HG03575 (cell line): ENCODE results near the gene ZMPSTE24.

ENCODE experiments used
- ATAC-seq: cut with Tn5 transposase; IDR thresholded peaks from one replicate; pipeline ENCODE4 v1.9.1; 2021; ENCODE audit not compliant: unreplicated experiment, insufficient number of reproducible peaks, low FRiP score; ENCODE audit errors: extremely low read depth

The ZMPSTE24 gene

DNA sequence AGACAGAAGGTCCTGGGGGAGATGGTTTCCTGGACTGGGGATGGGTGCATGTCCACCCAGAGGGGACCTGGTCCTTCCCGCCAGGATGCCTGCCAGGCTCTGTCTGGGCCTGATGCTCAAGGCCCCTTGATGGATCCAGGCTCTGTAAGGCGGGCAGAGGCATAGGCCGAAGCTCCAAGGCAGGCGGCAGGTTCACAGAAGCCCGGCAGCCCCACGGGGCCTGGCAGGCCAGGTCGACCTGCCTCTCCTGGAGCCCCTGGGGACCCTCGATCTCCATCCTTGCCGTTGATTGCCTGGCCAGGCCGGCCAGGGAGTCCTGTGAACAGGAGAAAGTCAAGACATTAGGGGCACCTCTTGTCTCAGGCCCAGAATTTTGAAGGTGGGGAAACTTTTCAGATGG is 43.0 kb downstream of the ZMPSTE24 start:
- ATAC-seq, result no peak

DNA sequence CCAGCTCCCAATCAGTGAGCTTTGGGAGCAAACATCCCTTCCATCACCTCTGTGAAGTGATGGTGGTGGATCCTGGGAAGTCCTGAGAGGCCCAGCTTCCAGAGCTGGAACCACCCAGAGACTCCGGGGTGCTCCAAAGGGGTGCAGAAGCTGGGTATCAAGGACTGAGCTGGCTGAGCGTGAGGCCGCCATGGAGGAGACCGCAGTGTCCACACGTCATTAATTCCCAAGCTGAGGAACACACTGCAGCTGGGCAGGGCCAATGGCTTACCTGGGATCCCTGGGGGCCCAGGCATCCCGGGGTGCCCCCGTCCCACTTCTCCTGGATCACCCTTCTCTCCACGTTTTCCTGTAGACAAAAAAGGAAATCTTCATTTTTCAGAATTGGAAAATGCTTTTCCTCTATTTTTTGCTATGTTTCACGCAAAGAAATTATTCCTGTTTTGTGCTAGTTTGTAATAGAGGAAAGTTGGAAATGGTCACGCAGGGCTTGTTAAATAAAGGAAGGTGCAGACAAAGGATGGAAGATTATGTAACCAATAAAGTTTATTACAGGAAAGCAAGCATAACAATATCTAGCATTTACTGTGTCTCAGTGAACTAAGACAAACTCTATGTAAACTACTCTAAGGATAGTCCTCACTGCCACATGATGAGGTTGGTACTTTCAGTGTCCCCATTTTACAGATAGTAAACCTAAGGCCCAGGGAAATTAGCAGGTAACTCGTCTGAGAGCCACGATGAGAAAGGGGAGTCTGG is 43.7 kb downstream of the ZMPSTE24 start:
- ATAC-seq, result no peak

DNA sequence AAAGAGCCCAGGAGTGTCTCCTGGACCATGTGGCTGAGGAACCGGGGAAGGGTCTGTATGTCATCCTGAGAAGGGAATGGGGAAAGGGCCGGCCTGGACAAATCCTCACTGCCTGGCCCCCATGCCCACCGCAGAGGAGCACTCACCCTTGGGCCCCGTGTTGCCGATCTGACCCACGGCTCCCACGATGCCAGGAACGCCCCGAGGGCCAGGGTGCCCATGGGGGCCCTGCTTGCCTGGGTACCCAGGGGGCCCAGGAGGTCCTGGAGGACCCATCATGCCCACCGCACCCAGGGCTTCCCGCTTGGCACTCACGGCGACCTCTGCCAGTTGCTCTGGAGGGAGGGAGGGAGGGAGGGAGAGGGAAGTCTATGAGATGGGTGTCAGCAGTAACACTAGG is 44.4 kb downstream of the ZMPSTE24 start:
- ATAC-seq, result no peak

DNA sequence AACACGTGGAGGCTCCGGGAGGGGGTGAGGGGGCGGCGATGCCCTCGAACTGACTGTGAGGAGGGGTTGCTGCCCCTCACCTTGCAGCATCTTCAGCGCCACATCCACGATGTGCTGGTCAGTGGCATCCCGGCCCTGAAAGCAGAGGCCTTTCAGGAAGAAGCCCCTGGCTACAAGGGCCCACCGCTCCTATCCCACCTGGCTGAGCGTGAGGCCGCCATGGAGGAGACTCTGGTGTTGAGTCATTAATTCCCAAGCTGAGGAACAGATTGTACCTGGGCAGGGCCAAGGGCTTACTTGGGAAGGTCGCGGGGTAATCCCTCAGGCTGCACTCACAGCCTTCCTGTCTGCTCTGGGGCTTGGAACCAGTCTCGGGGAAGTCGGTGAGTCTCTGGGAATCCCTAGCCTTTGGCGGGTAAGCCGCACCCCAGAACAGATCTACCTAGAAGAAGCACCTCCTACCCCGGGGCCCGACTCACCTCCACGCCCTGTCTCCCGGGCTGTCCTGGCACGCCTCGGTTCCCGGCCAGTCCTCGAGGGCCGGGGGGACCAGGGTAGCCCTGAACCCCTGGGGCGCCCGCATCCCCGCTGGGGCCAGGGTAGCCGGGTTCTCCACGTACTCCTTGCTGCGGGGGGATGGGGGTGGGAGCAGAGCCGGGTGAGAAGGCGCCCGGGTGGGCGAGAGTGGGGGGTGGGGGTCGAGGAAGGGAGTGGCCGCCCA is 45.2 kb downstream of the ZMPSTE24 start:
- ATAC-seq, result no peak

DNA sequence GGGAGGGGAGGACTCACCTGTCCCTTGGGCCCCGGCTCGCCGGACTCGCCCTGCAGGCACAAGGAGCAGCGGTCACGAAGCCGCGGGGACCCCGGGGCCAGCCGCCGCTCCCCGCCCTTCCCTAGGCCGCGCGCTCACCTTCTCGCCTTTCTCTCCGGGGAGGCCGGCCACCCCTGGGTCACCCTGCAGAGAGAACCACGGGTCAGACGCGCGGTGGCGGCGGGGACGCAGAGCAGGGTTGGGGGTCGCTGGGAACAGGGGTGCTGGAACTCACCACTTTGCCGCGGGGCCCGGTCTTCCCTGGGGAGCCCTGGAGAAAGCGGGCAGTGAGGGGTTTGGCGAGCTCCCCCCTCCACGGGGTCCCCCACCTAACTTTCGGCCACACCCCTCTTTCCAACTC is 45.8 kb downstream of the ZMPSTE24 start:
- no peak for ATAC-seq

DNA sequence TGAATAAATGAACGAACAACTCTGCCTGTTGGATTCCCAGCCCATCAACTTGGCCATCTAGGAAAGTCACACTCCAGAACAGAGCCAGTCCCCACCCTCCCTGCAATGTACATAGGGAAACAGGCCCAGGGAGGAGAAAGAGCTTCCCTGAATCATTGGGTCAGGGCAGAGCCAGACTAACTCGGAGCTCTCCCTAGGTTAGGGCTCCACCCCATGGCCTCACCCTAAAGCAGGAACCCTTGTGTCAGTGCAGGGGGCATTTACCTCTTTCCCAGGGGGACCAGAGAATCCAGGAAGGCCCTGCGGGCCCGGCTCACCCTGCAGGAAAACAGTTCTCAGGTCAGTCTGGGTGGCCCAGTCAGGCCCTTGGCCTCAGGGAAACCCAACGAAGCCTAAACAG is 47.4 kb downstream of the ZMPSTE24 start:
- no peak for ATAC-seq

DNA sequence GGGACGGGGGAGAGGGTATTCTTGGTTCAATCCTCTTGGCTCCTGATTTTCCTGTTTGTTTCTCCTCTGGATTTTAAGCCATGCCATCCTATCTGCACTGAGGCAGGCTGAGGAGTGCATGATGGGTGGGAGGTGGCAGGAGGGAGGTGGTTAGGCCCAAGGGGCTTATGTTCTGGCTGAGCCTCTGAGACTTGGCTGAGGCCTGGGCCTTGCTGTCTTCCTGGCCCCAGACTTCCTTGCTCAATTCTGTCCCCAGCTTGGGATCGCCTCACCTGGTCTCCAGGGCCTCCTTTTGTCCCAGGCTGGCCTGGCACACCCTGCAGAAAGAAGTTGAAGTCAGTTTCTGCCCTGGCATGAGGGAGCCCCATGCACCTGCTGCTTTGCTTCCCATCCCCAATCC is 47.8 kb downstream of the ZMPSTE24 start:
- ATAC-seq, result no peak

DNA sequence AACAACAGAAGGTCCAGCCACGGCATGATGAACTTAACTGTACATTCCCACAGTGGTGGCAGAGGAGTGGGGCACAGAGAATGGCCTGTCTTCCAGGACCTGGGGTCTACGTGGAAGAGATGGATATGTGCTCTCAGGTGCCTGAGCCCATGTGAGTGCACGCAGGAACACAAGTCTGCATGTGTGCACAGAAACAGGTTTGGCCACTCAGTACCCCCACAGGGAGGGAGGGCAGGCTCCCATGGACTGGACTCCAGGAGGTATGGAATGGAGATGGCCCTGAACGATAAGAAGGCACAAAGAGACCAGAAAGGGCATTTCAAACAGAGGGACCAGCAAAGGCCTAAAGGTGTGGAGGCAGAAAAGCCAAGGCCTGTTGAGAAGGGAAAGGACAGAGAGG is 48.3 kb downstream of the ZMPSTE24 start:
- ATAC-seq, result no peak

DNA sequence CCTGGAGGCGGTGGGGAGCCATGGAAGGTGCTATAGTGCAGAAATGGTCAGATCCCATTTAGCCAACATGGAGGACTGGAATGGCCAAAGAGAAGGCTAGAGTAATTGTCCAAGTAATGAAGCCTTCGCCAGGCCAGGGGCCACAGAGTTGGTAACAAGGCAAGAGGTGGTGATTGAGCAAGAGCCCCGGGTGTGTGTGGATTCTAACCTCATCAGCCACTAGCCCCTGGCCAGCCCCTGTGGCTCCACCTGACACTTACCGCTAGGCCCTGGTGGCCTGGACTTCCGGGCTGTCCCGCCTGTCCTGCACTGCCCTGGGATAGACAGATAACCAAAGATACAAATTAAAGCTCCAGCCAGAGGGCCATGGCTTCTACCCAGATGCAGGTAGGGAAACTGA is 49.1 kb downstream of the ZMPSTE24 start:
- ATAC-seq, result no peak

DNA sequence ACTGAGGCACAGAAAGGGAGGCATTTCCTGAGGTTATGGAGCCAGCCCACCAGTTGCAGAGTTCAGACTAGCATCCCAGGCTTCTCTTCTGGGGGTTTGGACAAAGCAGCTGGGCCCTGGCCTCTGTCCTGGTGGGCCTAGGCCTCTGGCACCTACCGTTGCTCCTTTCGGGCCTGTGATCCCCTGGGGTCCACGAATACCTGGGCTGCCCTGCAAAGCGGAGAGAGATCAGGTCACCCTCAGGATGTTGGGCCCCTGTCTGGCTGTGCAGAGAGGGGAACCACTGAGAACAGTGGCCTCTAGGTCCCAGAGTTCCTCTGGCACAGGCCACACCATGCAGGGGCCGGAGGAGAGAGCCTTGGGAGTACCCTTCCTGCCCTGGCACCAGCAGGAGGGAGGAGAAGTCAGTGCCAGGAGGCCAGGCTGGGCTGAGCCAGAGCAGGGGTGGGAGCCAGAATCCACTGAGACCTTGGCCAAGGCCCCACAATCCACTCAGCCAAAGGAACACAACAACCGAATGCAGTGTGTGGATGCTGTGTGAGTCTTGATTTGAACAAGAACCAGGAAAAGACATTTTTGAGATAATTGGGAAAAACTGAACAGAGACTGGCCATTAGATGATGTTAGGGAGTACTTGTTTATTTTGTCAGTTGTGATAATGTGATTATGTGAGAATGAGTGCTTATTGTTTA is 50.1 kb downstream of the ZMPSTE24 start:
- no peak for ATAC-seq

DNA sequence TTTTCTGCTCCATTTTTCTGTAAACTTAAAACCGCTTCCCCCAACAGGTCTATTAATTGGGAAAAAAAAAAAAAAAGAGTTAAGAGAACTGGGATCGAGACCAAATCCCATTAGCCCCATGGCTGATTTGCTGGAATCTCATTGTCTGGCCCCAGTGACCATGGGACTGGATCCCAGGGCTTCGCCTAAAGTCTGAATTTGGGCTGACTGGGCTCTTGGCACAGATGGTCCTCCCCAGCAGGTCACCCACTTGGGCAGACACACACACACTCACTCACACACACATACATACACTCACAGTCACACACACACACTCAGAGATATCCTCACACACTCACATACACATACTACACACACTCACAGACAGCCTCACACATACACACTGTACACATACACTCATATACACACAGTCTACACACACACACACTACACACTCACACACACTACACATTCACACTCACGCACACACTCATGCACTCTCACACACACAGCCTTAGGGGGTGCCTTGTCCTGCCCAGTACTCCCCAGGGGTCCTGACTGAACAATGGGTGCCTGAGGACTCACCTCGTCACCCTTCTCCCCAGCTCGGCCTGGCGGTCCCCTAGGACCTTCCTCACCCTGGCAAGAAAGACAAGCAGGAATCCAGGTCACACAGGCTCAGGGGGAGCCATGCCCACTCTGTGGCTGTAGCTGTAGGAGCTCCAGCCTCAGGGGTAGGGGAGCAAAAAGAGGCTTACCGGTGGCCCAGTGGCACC is 51.5 kb downstream of the ZMPSTE24 start:
- ATAC-seq, result no peak

DNA sequence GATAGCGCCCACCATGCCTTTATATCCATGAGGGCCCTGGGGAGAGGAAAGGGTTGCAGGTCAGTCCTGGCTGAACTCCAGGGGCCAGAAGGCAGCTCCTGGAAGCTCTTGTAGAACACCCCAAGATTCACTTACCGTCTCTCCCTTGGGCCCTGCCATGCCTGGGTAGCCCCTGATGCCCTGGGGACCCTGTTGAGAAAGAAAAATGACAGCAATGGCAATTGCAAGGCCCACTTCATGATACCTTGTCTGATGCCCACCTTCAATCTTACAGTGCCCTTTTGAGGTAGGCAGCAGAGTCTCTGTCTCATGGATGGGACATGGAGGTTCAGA is 52.1 kb downstream of the ZMPSTE24 start:
- ATAC-seq, result no peak

DNA sequence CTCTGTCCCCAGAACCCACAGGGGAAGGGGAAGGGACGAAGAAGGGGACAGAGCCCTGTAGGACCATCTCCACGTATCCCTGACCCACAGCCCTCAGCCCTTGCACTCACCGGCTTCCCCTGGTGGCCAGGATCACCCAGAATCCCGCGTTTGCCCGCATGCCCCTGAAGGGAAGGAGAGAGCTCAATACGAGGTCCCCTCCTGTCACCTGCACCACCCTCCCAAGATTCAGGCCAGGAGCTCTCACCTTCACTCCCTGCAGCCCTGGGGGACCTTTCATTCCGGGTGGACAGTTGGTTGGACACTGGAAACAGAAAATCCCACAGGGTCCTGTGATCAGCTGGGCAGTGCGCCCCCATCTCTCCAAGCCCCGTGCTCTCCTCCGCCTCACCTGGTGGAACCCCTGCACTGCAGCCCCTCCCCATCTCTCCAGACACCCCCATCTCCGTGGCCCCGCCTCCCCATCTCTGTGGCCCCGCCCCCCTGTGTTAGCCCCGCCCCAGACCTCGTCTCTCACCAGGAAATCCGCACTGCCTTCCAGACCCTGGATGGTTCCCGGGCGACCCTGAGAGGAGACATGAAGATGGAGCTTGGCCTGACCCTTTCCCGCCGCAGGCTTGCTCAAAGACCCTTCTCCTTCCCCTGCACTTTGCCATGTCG is 53.1 kb downstream of the ZMPSTE24 start:
- ATAC-seq, result no peak

DNA sequence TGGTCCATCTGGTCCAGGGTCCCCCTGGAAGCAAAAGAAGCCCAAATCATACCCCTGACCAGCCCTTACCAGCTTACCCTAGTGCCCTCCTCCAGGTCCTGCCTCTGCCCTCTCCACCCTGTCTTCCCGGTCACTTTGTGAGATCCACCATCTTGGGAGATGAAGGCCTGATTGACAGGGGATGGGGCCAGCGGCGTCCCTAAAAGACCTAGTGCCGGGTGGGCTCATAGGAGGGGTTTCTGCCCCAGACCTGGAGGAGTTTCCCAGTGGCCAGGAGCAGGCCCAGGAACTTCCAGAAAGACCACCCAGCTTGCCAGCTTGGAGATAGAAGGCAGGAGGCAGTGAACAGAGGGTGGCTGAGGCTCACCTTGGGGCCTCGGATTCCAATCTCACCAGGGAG is 53.7 kb downstream of the ZMPSTE24 start:
- no peak for ATAC-seq

DNA sequence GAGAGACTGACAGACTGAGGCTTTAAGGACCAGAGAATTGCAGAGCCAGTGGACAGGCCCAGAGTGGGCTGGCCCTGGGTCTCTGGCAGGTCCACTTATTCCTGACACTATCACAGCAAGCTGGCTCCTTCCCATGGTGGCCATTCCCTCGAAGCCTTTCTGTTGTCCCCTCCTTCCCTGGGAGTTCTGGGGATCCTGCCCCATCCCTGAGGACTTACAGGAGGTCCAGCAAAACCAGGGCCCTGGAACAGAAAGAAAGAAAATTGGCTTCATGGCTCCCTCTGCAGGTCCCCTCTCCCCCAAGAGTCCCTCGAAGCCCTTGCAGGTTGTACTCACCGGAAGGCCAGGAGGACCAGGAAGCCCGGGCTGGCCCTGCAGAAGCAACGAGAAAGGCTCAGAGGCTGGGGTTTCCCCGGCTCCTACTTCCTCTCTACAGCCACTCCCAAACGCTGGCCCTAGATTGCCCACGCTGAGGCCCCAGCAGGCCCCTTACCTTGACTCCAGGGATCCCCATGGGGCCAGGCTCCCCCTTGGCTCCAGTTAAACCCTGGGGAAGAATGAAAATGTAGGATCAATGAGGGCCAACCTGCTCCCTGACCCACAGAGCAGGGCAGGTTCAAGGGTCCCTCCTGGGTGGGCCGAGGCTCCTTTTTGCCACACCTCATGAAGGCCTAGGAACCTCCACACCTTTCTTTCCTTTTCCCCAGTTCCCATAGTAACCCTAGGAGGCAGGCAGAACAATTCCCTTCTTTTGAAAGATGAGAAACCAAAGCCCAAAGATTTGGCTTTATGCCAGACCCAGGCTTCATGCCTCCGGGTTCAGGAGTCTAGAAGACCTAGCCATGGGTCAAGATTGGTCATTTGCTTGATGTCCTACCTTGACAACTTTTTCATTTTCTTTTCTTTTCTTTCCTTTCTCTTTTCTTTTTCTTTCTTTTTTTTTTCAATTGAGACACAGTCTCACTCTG is 54.5 kb downstream of the ZMPSTE24 start:
- ATAC-seq, result no peak

DNA sequence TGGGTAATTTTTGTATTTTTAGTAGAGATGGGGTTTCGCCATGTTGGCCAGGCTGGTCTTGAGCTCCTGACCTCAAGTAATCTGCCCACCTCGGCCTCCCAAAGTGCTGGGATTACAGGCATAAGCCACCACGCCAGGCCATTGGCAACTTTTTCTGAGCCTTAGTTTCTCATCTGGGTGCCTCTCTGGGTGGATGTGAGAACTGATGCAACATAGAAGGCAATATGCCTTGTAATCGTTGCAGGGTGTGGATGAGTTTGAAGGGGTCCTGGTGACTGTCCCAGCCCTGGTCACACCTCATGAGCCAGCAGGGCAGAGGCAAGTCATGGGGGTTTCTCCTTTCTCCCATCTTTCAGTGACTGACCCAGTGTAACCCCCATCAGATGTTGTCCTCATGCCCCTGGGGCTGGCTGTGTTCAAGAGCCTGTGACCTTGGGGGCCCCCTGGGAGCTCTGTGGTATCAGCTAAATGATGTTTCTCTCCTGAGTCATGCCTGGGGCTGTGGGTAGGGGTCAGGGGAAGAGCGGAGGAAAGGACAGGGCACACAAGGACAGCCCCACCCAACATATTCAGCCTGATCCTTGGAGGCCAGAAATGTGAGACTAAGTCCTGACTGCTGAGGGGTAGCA is 55.4 kb downstream of the ZMPSTE24 start:
- ATAC-seq, result no peak

DNA sequence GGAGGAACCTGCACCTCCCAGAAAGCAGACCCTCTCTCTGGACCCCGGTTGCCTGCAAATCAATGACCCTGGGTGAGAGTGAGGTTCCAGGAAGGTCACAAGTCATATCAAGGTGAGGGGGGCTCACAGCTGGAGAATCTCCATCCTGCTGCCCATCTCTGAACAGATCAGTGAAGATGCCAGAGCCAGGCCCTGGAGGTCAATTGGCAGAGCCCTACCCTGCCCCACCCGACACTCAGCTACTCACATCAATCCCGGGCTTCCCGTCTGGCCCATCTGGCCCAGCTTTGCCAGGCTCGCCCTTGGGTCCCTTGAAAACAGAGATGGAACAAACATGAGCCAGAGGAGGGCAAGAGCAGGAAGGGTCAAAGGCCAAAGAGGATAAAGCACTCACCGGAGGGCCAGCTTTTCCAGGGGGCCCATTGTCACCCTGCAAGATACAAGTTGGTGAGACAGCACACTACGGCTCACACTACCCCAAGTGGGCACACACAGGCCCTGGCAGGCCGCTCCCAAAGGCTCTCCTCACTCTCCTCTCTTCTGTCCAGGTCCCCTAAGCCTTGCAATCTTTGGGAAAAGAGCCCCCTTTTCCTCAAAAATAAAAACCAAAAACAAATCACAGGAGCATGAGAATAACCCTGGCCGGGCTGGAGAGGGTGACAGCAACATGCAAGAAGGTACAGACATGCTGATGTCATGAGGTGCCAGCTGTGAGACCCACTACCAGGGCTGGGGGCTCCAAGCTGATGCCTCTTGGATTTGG is 56.1 kb downstream of the ZMPSTE24 start:
- no peak for ATAC-seq
